Left cardiac atrium (tissue), 4 donors: ENCODE measurements around the gene CACNA2D3. TPM values are rescaled to one million over a fixed set of nuclear protein-coding genes. Genes with fewer than 3 reads are reported as not detected.
A peak's percentile ranks its signal among the peaks of the same experiment; 100 is the strongest.

Experiments used
- ATAC-seq, 2 donors: fragments of 200-7000 bp; cut with Tn5 transposase; one replicate each; pipeline ENCODE4 v1.9.1; 2020; ENCODE audit warnings: mild to moderate bottlenecking in 2 of 2, moderate library complexity in 2 of 2
- DNase-seq: peaks from one replicate; pipeline ENCODE4 v3.0.0-alpha.2; 2020
- intact Hi-C, 2 donors: fragments of 100-400 bp; cut with DNase I; formaldehyde crosslinking; loops; one replicate each; pipeline versions ENCODE4 v1.14.1 to v1.15.1; 2022 to 2023
- total RNA-seq, 2 donors: library from RNA; stranded (reverse); fragmentation: NEBNext Ultra II Directional; extraction: Animal tissue kit (Norgen Biotek cat#: 25700); gene quantifications; one replicate each; pipeline ENCODE4 v1.2.1, GENCODE V29; 2021
- donor health status: DM: no; HTN: yes; CAD: no.
- donor health status: DM: no; HTN: yes; CAD: no; lungs with severe emphysema.
- donor health status: DM: yes; HTN: yes; CAD: no.
- donor health status: Dilated cardiomyopathy.

The CACNA2D3 gene
- total RNA-seq, 2 donors from 2014 or later, result 17.3 to 24.2 TPM

DNA sequence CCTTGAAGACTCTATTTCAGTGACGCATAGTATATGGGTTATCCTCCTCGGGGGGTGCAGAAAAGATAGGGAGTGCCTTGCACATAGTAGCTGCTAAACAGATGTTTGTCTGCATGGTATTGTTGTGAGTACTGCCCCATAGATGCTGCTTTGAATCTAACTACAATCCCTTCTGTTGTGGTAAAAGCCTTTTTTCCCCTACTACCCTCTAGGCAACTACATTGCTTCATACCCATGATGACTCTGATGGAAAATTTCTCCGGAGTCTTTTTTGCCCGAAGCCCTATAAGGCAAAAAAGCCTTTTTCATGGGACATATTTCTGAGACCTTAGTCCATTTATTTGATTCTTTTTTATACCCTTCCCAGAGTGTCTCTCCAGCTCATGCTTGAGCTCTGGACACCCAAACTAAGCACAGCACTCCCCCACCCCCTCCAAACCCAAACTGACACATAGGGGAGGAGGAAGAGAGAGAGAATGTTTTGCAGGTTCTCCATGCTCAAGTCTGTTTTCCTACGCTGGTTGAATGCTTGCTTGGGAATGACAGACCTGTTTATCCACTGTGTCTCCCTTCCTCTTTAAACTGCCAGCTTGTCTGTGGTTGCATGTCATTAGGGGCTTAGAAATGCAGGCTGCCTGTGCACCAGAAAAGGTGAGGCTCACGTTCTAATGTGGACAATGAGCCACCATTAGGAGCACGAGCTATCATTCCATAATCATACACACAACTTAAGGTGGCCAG, 752.6 kb downstream of the CACNA2D3 start:
- no peak for ATAC-seq
- DNase-seq, result no peak
- intact Hi-C loops, result loop anchor here in 1 of 2 donors (10.0 kb wide), 1 partner anchor 300 kb away; no protein-coding TSS in a partner anchor

DNA sequence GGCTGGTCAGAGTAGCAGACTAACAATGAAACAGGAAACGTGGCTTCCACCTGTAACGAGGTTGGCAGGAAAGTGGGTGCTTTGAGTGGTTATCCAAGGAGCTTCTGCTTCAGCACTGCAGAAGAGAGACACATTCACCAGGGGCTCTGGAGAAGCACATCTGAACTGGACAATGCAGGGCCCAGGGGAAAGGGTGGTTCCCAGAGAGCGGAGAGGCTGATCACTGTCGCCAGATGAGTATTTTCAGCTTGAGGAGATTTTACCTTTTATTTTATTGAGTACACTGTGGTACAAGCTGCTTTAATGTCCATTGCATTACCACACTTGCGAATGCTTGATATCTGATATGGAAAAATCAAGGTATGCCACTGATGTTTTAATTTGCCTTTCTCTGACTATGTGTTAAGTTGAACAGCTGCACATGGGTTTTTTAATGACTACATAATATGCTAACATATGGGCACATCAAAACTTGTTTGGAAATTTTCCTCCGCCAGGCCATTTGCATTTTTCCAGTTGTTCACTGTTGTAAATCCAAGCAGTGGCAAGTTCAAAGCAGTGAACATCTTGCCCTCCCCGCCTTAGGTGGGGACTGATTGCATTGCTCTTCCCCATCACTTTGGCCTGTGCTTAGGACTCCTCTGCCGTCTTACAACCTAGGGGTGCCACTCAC, 753.4 kb downstream of the CACNA2D3 start:
- DNase-seq (no peak), ATAC-seq (no peak)
- intact Hi-C loops, result loop anchor here in 1 of 2 donors (10.0 kb wide), 1 partner anchor 299 kb away; no protein-coding TSS in a partner anchor

DNA sequence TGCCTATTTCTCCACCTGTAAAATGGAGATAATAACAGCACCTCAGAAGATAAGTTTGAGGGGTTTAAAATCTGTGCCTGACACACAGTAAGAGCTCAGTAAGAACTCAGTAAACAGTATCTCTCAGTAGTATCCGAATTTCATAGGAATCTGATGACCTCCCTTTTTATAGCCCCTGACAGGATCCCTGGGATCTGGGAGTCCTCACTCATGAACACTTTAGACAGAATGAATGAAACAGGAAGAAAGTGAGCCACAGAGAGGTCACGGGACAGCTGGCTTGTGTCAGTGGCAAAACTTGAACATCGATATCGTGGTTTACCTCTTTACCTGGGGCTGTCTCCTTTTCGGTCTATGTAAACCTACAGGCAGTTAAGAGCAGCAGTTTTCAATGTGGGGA, 754.3 kb downstream of the CACNA2D3 start:
- intact Hi-C loops, result loop anchor here in 1 of 2 donors (10.0 kb wide), 1 partner anchor 298 kb away; no protein-coding TSS in a partner anchor
- ATAC-seq, result no peak

DNA sequence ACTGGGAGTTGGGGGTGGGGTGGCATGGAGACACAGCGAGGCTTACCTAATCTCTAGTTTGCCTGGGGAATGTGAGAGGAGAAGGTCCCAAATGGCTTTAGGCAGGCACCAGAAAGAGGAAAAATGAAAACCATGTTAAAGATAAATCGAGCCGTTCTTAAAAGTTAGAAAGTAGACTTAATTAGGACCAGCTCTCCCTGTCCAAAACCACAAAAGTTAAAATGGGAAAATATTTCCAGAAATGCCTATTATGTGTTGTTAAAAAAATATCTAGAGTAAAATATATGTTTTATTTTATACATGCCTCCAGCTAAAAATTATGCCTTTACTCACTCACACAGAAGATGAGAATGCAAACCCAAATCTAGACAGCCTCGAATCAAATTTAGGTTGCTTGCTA, 755.4 kb downstream of the CACNA2D3 start:
- DNase-seq (no peak), ATAC-seq (no peak)
- intact Hi-C loops, result loop anchor here in 1 of 2 donors (10.0 kb wide), 1 partner anchor 297 kb away; no protein-coding TSS in a partner anchor

More for the DNA sequence above, 754.3 kb downstream of the CACNA2D3 start:
- no peak for DNase-seq

DNA sequence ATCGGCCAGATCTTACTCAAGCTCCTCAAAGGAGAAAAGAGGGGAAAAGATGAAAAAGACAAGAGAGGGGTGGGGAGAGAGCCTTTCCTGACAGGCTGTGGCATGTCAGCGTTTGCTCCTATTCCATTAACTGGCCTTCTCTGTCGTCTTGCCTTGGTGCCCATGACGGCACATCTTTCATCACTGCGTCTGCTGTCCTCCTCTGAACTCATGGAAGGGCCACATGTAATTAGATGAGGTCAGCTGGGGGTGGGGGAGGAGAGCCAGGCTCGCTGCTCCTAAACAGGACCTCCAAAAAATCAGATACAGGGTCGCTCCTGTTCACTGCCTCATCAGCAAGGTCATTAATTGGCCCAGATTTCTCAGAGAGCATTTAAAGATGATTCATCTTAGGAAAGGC, 755.8 kb downstream of the CACNA2D3 start:
- intact Hi-C loops, result loop anchor here in 1 of 2 donors (10.0 kb wide), 1 partner anchor 297 kb away; no protein-coding TSS in a partner anchor
- no peak for ATAC-seq
- DNase-seq, result no peak

DNA sequence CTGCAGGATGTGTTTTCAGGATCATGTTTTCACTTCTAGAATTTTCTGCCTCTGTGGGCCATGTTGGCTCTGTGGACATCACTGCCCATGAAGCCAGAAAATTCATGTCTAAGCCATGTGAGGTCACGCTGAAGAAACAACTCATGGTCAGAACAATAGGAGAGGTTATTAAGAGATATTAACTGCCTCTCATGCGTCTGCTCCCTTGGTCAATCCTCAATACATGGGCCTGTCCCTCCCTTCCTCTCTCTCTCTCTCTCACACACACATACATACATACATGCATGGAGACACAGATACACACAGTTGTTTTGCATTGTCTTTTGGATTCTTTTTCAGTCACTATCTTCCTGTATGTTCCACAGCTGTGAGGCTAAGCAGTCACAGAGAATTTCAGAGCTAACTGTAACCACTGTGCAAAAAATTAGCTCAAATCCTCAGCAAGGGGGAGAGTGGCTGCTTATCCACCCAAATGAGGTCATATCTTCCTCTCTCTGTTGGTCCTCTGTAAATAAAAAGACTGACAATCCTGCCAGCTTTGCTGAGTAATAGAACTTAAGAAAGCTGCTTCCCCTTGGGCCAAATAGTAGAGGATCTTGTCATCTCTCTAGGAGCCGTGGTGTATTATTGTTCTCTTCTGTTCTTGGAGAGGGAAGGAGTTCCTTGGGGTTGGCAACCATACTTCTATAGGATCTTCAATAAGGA, 759.9 kb downstream of the CACNA2D3 start:
- ATAC-seq, result peak; percentile 63 to 95
- no peak for DNase-seq
- intact Hi-C loops, result no loop called here

DNA sequence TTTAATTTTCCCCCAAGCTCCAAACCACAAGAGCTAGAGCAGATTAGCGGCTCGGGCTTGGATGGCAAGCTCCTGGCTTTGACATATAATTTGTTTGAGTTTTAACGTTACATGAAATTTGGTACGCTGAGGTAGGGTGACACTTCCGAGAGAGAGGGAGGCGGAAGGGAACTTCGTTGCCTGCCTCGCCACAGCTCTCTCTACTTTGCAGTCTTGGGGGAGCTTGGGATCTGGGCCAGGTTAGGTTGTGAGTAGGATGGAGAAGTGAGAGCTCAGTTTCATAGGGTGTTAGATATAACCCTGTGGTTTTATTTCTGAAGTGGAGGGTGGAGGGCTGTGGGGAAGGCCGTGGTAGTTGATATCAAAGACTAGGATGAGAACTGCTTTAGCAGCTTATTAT, 765.8 kb downstream of the CACNA2D3 start:
- DNase-seq, result no peak
- ATAC-seq, result no peak
- intact Hi-C loops, result no loop called here

DNA sequence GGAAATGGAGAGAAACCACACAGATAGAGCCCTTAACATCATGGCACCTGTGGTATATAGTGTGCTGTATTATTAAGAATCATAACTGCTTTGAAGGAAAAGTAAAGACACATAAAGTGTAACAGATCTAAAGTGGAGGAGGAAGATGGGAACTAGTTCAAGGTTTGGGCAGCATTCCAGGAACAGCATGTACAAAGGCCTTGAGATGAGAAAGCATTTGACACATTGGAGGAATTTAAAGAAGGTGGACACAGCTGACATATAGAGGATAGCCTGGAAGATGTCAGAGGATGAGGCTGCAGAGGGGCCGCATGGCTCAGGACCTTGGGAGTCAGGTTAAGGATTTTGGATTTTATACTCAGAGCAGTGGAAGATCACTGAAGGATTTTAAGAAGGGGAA, 766.5 kb downstream of the CACNA2D3 start:
- ATAC-seq (no peak), DNase-seq (no peak)
- intact Hi-C loops, result no loop called here

DNA sequence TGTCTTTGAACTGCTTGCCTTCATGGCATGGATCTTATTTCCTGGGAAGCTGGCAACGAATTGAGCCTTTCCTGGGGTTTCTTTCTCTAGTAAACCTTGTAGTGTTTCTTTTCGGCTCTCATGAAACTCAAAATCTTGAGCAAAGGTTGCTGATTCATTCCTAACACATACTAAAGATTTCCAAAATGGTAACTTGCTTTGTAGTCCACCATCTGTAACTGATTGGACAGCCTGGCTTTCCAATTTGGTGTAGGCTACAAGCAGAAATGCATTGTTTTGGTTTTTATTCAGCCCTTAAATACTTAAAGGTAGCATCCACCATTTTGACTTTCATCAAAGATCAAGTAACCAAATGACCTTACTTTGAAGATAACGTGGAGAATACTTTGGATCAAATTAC, 767.4 kb downstream of the CACNA2D3 start:
- no peak for DNase-seq
- ATAC-seq, result no peak
- intact Hi-C loops, result no loop called here

DNA sequence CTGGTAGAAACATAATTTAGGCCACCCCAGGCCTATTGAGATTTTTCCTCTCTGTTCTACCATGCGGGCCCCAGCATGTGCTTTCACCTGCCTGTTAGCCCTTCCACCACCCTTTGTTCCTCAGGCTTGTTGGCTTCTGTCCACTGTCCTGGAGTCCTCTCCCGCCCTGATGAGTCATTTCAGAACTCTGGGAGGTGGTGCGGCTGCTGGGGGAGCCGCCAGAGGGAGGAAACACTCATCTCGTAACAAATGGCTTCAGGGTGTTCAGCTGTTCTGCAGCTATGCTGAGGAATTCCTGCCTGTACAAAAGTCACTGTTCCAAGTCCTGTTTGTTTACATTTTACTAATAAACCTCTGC, 769.2 kb downstream of the CACNA2D3 start:
- intact Hi-C loops, result no loop called here
- peak; percentile 96 to 97 for ATAC-seq
- DNase-seq, result peak; percentile 82

DNA sequence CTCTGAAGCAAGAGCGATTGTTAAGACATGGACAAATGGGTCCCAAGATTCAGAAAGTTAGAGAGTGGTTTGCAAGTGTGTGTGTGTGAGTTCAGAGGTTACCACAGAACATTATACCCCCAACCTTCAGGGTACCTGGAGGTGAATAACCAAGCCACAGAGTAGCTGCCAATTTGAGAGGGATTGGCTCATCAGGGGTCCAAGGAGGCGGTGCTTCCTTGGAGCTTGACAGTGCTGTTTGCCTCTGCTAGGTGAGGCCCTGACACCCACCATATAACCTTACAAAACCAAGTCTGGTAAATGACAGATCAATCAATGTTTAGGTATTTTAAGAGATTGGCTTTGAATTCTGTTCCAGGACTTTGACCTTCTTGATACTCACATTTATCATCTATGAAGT, 769.8 kb downstream of the CACNA2D3 start:
- no peak for DNase-seq
- intact Hi-C loops, result no loop called here
- no peak for ATAC-seq

DNA sequence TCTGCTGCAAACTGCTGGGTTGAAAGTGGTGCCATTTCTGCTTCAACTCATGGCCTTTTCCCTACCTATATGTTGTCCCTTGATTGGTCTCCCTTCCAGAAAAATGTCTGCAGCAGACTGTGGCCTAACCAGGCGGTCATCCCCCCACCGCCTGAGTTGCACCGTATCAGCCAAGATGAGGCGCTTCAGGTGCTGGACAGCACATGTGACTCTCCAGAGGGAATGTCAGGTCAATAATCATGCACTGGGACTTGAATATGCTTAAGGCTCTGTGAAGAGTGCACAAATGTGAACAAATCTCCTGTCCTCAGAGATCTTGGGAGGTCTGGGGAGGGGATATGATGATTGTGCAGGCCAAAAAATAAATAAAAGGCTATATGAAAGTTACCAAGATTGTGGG, 773.3 kb downstream of the CACNA2D3 start:
- no peak for DNase-seq
- intact Hi-C loops, result no loop called here
- no peak for ATAC-seq

DNA sequence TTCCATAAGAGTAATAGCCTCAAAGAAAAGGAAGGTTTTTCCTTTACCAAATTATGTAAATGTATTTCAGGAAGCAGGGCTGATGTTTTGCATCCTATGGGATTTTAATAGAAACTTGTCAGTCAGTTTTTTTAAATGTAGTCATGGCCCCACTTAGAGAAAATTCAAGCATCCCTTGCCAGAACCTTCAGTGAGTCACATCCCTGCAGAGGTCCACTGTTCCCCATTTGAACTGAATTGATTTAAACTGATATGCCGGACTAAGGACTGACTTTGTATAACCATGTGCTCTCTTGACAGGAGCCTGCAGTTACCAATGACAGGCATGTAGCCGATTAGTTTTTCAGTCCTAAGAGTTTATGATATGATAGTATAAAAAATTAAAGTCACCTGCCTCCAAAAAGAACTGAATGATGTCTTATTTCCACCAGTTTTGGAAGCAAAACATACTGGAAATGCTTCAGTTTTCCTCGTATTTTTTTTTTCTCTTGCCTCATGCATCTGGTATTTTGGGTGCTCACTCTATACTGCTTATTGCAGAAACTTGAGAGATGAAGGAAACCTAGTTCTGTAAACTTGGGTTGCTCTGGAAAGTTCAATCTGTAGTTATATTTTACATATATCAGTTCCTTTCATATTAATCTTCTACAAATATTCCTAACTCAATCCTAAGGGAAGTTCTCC, 774.8 kb downstream of the CACNA2D3 start:
- peak in 1 of 2 donors; percentile 38 for ATAC-seq
- intact Hi-C loops, result no loop called here
- no peak for DNase-seq

DNA sequence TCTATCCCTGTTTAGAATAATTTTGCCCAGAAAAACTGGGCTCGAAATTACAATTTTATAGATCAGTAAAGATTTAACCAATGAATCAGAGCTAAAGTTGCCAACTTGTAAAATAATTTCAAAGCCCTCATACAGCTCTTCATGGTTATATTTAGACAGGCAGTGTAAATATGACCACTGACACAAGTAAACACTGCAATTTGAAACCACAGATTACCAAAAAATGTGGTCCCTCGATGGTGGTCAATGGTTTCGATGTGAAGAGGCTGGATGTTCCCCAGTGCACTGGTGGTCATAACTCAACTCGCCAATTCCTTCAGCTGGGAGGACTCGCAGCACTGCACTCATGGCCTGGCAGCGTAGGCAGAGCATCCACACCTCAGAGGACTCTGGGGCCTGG, 776.9 kb downstream of the CACNA2D3 start:
- DNase-seq, result no peak
- intact Hi-C loops, result no loop called here
- ATAC-seq, result no peak

DNA sequence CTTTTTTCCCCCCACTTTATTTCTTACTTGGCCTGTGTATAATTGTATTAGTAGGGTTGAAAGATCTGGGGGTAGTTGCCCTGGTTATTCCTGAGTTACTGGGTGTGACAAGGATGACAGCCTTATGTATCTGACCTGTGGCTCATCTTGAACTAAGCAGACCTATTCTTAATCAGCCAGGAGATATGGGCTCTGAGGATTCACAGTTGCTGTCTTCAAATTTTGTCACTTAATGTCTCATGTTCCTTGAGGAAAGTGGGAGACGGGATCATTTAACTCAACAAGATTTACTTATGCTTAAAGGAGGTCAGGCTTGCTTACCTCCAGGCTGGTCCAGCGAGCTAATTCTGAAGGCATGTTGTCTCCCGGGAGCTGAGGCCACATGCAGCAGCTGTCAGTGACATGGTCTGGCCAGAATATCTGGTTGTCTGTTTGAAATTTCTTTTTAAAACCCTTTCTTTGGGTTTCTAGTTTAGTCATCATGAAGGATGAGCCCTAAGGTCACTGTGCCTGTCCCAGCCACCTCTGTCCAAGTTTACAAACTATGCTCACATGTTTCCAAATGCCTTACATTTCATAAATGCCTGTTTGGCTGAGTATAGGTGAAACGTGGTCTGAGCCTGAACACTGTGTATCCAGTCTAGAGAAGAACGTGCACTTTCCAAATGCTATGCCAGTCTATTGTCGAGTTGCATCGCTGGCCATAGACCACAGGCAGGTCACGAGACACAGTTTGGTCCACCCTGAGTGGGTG, 778.7 kb downstream of the CACNA2D3 start:
- DNase-seq (no peak), ATAC-seq (peak; percentile 31 to 44)
- intact Hi-C loops, result no loop called here

DNA sequence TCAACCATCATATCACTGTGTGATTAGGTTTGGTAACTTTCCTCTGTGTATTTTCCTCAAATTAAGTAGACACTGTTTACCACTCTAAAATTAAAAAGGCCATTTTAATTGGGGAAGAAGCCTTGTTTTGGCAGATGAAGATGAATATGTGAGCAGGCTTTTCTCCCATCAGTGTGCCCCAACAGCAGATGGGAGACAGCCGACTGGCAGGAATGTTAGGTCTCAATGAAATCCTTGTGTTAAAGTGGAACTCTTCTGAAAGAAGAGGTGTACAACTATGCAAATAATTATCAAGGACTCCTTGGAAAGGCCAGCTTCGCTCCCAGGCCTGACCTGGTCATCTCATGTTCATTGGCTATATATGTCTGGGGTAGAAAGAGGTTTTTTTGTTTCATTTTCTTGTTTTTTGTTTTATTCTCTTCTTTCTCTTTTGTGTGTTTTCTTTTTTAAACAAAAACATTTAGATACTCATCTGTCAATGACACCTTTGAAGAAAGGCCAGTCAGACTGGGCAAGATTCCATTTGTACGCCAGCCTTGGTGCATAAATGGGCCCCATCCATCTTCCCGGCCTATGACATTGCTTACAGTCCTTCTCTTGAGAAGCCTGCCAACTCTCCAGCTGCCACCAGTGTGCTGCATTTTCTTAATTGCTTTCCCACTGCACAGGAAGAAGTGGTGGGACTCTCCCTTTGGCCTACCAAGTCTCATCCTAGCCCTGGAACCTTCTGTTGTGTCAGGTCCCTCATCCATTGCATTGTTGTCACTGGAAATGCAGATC, 779.7 kb downstream of the CACNA2D3 start:
- ATAC-seq, result no peak
- no peak for DNase-seq
- intact Hi-C loops, result no loop called here

DNA sequence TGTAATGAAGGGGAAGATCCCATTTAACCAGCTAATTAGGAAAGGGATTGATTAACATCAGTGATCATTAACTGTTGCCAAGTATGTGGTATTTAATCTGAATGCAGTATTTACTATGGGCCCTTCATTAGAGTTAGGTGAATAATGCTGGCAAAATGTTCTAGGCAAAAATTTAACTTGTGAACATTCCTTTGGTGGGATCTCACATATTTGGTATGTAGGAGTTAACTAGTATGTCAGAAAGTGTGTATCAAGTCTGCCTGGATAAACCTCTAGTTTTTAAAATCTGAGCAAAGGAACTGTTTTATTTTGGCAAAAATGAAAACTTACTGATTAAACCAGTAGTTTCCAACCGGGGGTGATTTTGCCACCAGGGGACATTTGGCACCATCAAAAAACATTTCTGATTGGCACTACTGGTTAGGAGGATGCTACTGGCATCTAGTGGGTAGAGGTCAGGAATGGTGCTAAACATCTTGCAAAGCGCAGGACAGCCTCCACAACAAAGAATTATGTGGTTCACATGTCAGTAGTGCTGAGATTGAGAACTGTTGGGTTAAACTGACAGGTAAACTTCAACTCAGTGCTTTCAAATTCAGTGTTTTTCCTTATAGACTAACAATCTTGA, 783.0 kb downstream of the CACNA2D3 start:
- intact Hi-C loops, result no loop called here
- no peak for DNase-seq
- peak in 1 of 2 donors; percentile 60 for ATAC-seq

DNA sequence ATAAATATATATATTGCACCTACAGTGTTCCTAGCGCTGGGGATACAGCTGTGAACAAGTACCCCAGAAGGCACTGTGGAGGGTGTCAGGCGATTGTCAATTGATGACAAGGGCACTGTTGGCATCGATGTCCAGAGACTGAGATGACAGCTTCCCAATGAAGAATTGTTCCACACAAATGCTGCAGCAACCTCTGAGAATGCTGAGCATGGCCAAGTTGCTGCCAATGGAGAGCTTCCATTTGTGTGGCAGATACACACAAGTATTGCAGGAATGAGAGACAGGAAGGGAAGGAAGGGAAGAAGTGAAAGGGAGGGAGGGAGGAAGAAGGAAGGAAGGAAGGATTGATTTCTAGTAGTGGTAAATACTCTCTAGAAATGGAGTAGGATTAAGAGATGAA, 783.6 kb downstream of the CACNA2D3 start:
- ATAC-seq, result no peak
- no peak for DNase-seq
- intact Hi-C loops, result no loop called here
